Superior temporal gyrus (tissue), 1 donor: ENCODE results near the gene ENOX1.
A peak's percentile ranks its signal among the peaks of the same experiment; 100 is the strongest.

ENCODE experiments used
- DNase-seq: peaks from one replicate; pipeline ENCODE4 v3.0.0-alpha.2; 2016; ENCODE audit errors: extremely low spot score

ENOX1 gene

GRCh38 chr13:43744261-43745031, 42.3 kb downstream of the ENOX1 start:
- no peak for DNase-seq

GRCh38 chr13:43742911-43743310, 43.9 kb downstream of the ENOX1 start:
- DNase-seq: no peak

- DNase-seq: no peak
These were observed 49.3 kb downstream of the ENOX1 start for GRCh38 chr13:43737392-43737923.

- no peak for DNase-seq
These were observed 54.0 kb downstream of the ENOX1 start for GRCh38 chr13:43732726-43733125.

- no peak for DNase-seq
These were observed 55.5 kb downstream of the ENOX1 start for GRCh38 chr13:43731296-43731695.

- no peak for DNase-seq
These were observed 56.1 kb downstream of the ENOX1 start for GRCh38 chr13:43730642-43731041.

GRCh38 chr13:43728421-43728820, 58.4 kb downstream of the ENOX1 start:
- DNase-seq: no peak

- DNase-seq: no peak
These were observed 58.9 kb downstream of the ENOX1 start for GRCh38 chr13:43727856-43728255.

- DNase-seq: no peak
These were observed 61.3 kb downstream of the ENOX1 start for GRCh38 chr13:43725460-43725859.

GRCh38 chr13:43720780-43721397, 65.9 kb downstream of the ENOX1 start:
- no peak for DNase-seq

GRCh38 chr13:43698758-43699157, 88.0 kb downstream of the ENOX1 start:
- DNase-seq: peak; percentile 84

- no peak for DNase-seq
These were observed 88.8 kb downstream of the ENOX1 start for GRCh38 chr13:43698009-43698408.

GRCh38 chr13:43697323-43697722, 89.4 kb downstream of the ENOX1 start:
- no peak for DNase-seq

- no peak for DNase-seq
These were observed 92.6 kb downstream of the ENOX1 start for GRCh38 chr13:43694146-43694664.

GRCh38 chr13:43693639-43694038, 93.1 kb downstream of the ENOX1 start:
- DNase-seq: no peak

- DNase-seq: no peak
These were observed 98.4 kb downstream of the ENOX1 start for GRCh38 chr13:43688227-43688907.

GRCh38 chr13:43687038-43687437, 99.7 kb downstream of the ENOX1 start:
- no peak for DNase-seq

GRCh38 chr13:43686557-43686956, 100.2 kb downstream of the ENOX1 start:
- DNase-seq: no peak

GRCh38 chr13:43684963-43685725, 101.6 kb downstream of the ENOX1 start:
- no peak for DNase-seq

GRCh38 chr13:43682701-43683100, 104.1 kb downstream of the ENOX1 start:
- DNase-seq: no peak

GRCh38 chr13:43676320-43676719, 110.5 kb downstream of the ENOX1 start:
- no peak for DNase-seq

- no peak for DNase-seq
These were observed 111.2 kb downstream of the ENOX1 start for GRCh38 chr13:43675577-43675976.
